OCI-LY1 (cell line): Measurements from ENCODE around the gene DSE.

Source experiments
- CTCF ChIP-seq: fragments of 200-600 bp; sonication (generic), shearing (Covaris generic); IDR thresholded peaks from 2 replicates; pipeline ENCODE4 v1.5.1; 2017; ENCODE audit warnings: mild to moderate bottlenecking, antibody characterized with exemption, low read length, moderate library complexity, mixed read lengths
- EZH2 ChIP-seq: fragments of 200-600 bp; sonication (generic), shearing (Covaris generic); IDR thresholded peaks from 2 replicates; pipeline ENCODE4 v1.8.0; 2017; ENCODE audit warnings: borderline replicate concordance, mixed run types, mild to moderate bottlenecking, antibody characterized with exemption, low read length, moderate library complexity, mixed read lengths

GRCh38 chr6:116429111-116429510 lies 58.4 kb downstream of the DSE start:
- TF ChIP-seq CTCF = no peak
- no peak for TF ChIP-seq EZH2
